HEK293 (cell line): ENCODE data around the gene PITPNB.

ENCODE experiments used
- CTCF ChIA-PET: fragments of 350-600 bp; formaldehyde crosslinking; extraction: SDS; loops from one replicate; lab custom pipeline; 2021; ENCODE audit warnings: antibody characterized with exemption; lab: Yijun Ruan, JAX
- POLR2A ChIA-PET: fragments of 300-600 bp; formaldehyde crosslinking; extraction: SDS; loops from one replicate; lab custom pipeline; 2020; ENCODE audit warnings: antibody characterized with exemption, inconsistent platforms; lab: Yijun Ruan, JAX
- H3K27ac ChIP-seq: fragments of 200-500 bp; sonication (Bioruptor generic); 2 replicates; pipeline ENCODE4 v1.5.1; 2014; ENCODE audit warnings: low read depth, low read length, control low read depth, inconsistent platforms; ENCODE audit errors: extremely low read depth
- H3K36me3 ChIP-seq, 2 experiments: fragments of 200-500 bp in 1 of 2; sonication (Bioruptor generic) in 1 of 2; 1 replicate in 1 of 2; 2 replicates in 1 of 2; pipeline ENCODE4 v1.5.1; 2014 to 2017; ENCODE audit warnings: inconsistent platforms in 2 of 2, low read length in 2 of 2; ENCODE audit not compliant: control insufficient read depth in 2 of 2, insufficient read depth in 1 of 2
- H3K4me1 ChIP-seq: fragments of 200-500 bp; sonication (Bioruptor generic); 2 replicates; pipeline ENCODE4 v1.5.1; 2014; ENCODE audit warnings: mild to moderate bottlenecking, low read length, inconsistent platforms; ENCODE audit not compliant: control insufficient read depth, insufficient read depth
- H3K4me3 ChIP-seq: 2 replicates; pipeline ENCODE4 v1.5.1; 2011; ENCODE audit warnings: low read depth, mild to moderate bottlenecking, control low read depth, low read length, moderate library complexity
- H3K9me3 ChIP-seq: fragments of 200-500 bp; sonication (Bioruptor generic); 2 replicates; pipeline ENCODE4 v1.5.1; 2014; ENCODE audit warnings: low read depth, low read length, inconsistent platforms; ENCODE audit not compliant: control insufficient read depth, insufficient read depth
- GFI1B ChIP-seq: fragments of 450-650 bp; formaldehyde crosslinking; IDR thresholded peaks from 2 replicates; pipeline ENCODE4 v1.5.1; 2016; ENCODE audit warnings: missing biosample characterization, missing genetic modification characterization
- GLIS2 ChIP-seq: fragments of 450-650 bp; formaldehyde crosslinking; IDR thresholded peaks from 2 replicates; pipeline ENCODE4 v1.5.1; 2016; ENCODE audit warnings: missing biosample characterization, missing genetic modification characterization
- KLF8 ChIP-seq: fragments of 450-650 bp; formaldehyde crosslinking; IDR thresholded peaks from 2 replicates; pipeline ENCODE4 v1.5.1; 2016; ENCODE audit warnings: missing biosample characterization, missing genetic modification characterization
- MEIS1 ChIP-seq: sonication (generic); formaldehyde crosslinking; IDR thresholded peaks from 2 replicates; pipeline ENCODE4 v1.8.1; 2022; ENCODE audit warnings: missing genetic modification reagents, mild to moderate bottlenecking, borderline replicate concordance
- MYNN ChIP-seq: fragments of 450-650 bp; formaldehyde crosslinking; IDR thresholded peaks from 2 replicates; pipeline ENCODE4 v1.5.1; 2016; ENCODE audit warnings: missing biosample characterization, missing genetic modification characterization, borderline replicate concordance
- SCRT1 ChIP-seq: fragments of 450-650 bp; formaldehyde crosslinking; IDR thresholded peaks from 2 replicates; pipeline ENCODE4 v1.5.1; 2016; ENCODE audit warnings: missing biosample characterization, missing genetic modification characterization, borderline replicate concordance
- SP3 ChIP-seq: fragments of 450-650 bp; formaldehyde crosslinking; IDR thresholded peaks from 2 replicates; pipeline ENCODE4 v1.5.1; 2016; ENCODE audit warnings: missing biosample characterization, missing genetic modification characterization
- ZBTB48 ChIP-seq: fragments of 450-650 bp; formaldehyde crosslinking; IDR thresholded peaks from 2 replicates; pipeline ENCODE4 v1.5.1; 2016; ENCODE audit warnings: missing biosample characterization, missing genetic modification characterization
- ZIC2 ChIP-seq: fragments of 450-650 bp; formaldehyde crosslinking; IDR thresholded peaks from 2 replicates; pipeline ENCODE4 v1.5.1; 2016; ENCODE audit warnings: missing biosample characterization, missing genetic modification characterization
- ZNF121 ChIP-seq: fragments of 450-650 bp; formaldehyde crosslinking; IDR thresholded peaks from 2 replicates; pipeline ENCODE4 v1.5.1; 2016; ENCODE audit warnings: missing biosample characterization, missing genetic modification characterization
- ZNF157 ChIP-seq: fragments of 450-650 bp; formaldehyde crosslinking; IDR thresholded peaks from 2 replicates; pipeline ENCODE4 v1.5.1; 2016; ENCODE audit warnings: missing biosample characterization, missing genetic modification characterization
- ZNF16 ChIP-seq: fragments of 450-650 bp; formaldehyde crosslinking; IDR thresholded peaks from 2 replicates; pipeline ENCODE4 v1.5.1; 2016; ENCODE audit warnings: low read depth, missing biosample characterization, missing genetic modification characterization
- ZNF324 ChIP-seq: fragments of 450-650 bp; formaldehyde crosslinking; IDR thresholded peaks from 2 replicates; pipeline ENCODE4 v1.5.1; 2016; ENCODE audit warnings: missing biosample characterization, missing genetic modification characterization
- ZNF350 ChIP-seq: fragments of 450-650 bp; formaldehyde crosslinking; IDR thresholded peaks from 2 replicates; pipeline ENCODE4 v1.5.0; 2017; ENCODE audit warnings: missing biosample characterization, mild to moderate bottlenecking, missing genetic modification characterization
- ZNF416 ChIP-seq: fragments of 450-650 bp; formaldehyde crosslinking; IDR thresholded peaks from 2 replicates; pipeline ENCODE4 v1.5.1; 2016; ENCODE audit warnings: missing biosample characterization, missing genetic modification characterization
- ZNF426 ChIP-seq: fragments of 450-650 bp; formaldehyde crosslinking; IDR thresholded peaks from 2 replicates; pipeline ENCODE4 v1.5.1; 2017; ENCODE audit warnings: missing biosample characterization, missing genetic modification characterization, mild to moderate bottlenecking, inconsistent platforms, moderate library complexity
- ZNF48 ChIP-seq: fragments of 450-650 bp; formaldehyde crosslinking; IDR thresholded peaks from 2 replicates; pipeline ENCODE4 v1.5.1; 2016; ENCODE audit warnings: missing biosample characterization, missing genetic modification characterization
- ZNF596 ChIP-seq: fragments of 450-650 bp; IDR thresholded peaks from 2 replicates; pipeline ENCODE4 v1.5.0; 2018; ENCODE audit warnings: missing biosample characterization, mild to moderate bottlenecking, missing genetic modification characterization, moderate library complexity
- ZNF776 ChIP-seq: fragments of 450-650 bp; formaldehyde crosslinking; IDR thresholded peaks from 2 replicates; pipeline ENCODE4 v1.5.0; 2017; ENCODE audit warnings: missing biosample characterization, missing genetic modification characterization, borderline replicate concordance
- ZNF792 ChIP-seq: fragments of 450-650 bp; formaldehyde crosslinking; IDR thresholded peaks from 2 replicates; pipeline ENCODE4 v1.5.1; 2016; ENCODE audit warnings: missing biosample characterization, missing genetic modification characterization
- TF ChIP-seq, protein P1 (sequence below): fragments of 450-650 bp; formaldehyde crosslinking; IDR thresholded peaks from 2 replicates; pipeline ENCODE4 v1.5.1; 2016; ENCODE audit warnings: missing biosample characterization, missing genetic modification characterization
- TF ChIP-seq, protein P2 (sequence below): fragments of 450-650 bp; formaldehyde crosslinking; IDR thresholded peaks from 2 replicates; pipeline ENCODE4 v1.5.1; 2016; ENCODE audit warnings: missing biosample characterization, missing genetic modification characterization
- TF ChIP-seq, protein P3 (sequence below): fragments of 450-650 bp; formaldehyde crosslinking; IDR thresholded peaks from 2 replicates; pipeline ENCODE4 v1.5.1; 2016; ENCODE audit warnings: missing biosample characterization, missing genetic modification characterization

The PITPNB gene

DNA sequence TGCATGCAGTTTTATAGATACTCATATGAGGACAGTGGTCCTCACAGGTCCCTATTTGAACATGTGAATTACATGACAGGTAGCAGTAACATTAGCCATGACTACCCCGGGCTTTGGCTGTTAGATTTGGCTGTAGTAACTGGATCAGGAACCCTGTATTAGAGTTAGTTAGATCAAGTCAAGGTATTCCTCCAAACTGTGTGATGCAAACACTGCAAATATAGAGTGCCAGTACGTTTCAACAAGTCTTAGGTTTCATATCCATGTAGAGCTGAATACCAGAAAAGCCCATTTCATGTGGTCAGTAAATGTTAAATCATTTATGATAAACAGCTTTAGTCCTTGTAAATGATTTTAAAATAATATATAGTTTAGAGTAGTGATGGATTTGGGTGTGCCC is 29.5 kb upstream of the PITPNB start:
- CTCF ChIA-PET: interaction anchor here (0.6 to 2.8 kb wide), 2 partner anchors 68 to 820 kb away, joined by 3 to 16 read pairs; no protein-coding TSS in a partner anchor
- no peak for TF ChIP-seq ZNF792 (tag by site-specific recombination)
- no peak for TF ChIP-seq ZBTB48 (tag by site-specific recombination)
- no peak for TF ChIP-seq MYNN
- H3K9me3 ChIP-seq: no peaks in the 10 kb centered on the region
- H3K4me1 ChIP-seq: peaks cover 2% of the 10 kb centered on the region
- H3K27ac ChIP-seq: no peak overlapping the region
- no peak overlapping the region for H3K4me3 ChIP-seq
- H3K36me3 ChIP-seq: no peaks in the 10 kb centered on the region
- POLR2A ChIA-PET: interaction anchor here (1.4 kb wide), 1 partner anchor 29 kb away, joined by 5 read pairs; the partner anchor contains the start of gene PITPNB

DNA sequence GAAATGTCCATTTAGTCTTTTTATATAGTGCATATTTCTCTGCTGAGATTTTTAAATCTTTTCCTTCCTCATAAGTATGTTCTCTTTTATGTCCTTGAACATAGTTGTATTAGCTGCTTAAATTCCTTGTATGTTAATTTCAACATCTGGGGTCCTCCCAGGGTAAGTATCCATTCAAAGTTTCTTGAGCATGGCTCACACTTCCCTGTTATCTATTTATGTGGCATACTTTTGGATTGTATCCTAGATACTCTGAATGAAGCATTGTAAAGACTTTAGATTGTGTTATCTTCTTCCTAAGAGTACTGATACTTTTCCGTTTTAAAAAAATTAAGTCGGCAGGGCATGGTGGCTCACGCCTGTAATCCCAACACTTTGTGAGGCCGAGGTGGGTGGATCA is 28.4 kb upstream of the PITPNB start:
- POLR2A ChIA-PET: no interaction called here
- Histone ChIP-seq H3K4me3 (no peak overlapping the region), H3K4me1 (peaks cover 2% of the 10 kb centered on the region), H3K27ac (no peak overlapping the region), H3K9me3 (no peaks in the 10 kb centered on the region), H3K36me3 (no peaks in the 10 kb centered on the region)
- CTCF ChIA-PET: interaction anchor here (0.6 to 2.8 kb wide), 3 partner anchors 67 to 1058 kb away, joined by 5 to 16 read pairs (median 6); no protein-coding TSS in a partner anchor
- TF ChIP-seq ZNF48 (tag by site-specific recombination) (no peak), SP3 (no peak), ZNF426 (tag by site-specific recombination) (no peak), MEIS1 (CRISPR knock-in tag) (no peak), ZNF157 (no peak), GFI1B (no peak), SCRT1 (tag by site-specific recombination) (no peak), ZNF350 (no peak), GLIS2 (no peak), ZNF792 (tag by site-specific recombination) (no peak), ZIC2 (no peak), KLF8 (tag by site-specific recombination) (no peak), ZNF596 (no peak), ZNF16 (tag by site-specific recombination) (no peak), ZNF416 (tag by site-specific recombination) (no peak), ZNF324 (tag by site-specific recombination) (no peak), ZBTB48 (tag by site-specific recombination) (no peak), ZNF776 (tag by site-specific recombination) (no peak)
- TF ChIP-seq, protein P1, sequence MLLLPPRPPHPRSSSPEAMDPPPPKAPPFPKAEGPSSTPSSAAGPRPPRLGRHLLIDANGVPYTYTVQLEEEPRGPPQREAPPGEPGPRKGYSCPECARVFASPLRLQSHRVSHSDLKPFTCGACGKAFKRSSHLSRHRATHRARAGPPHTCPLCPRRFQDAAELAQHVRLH (tag by site-specific recombination): no peak
- TF ChIP-seq, protein P2, sequence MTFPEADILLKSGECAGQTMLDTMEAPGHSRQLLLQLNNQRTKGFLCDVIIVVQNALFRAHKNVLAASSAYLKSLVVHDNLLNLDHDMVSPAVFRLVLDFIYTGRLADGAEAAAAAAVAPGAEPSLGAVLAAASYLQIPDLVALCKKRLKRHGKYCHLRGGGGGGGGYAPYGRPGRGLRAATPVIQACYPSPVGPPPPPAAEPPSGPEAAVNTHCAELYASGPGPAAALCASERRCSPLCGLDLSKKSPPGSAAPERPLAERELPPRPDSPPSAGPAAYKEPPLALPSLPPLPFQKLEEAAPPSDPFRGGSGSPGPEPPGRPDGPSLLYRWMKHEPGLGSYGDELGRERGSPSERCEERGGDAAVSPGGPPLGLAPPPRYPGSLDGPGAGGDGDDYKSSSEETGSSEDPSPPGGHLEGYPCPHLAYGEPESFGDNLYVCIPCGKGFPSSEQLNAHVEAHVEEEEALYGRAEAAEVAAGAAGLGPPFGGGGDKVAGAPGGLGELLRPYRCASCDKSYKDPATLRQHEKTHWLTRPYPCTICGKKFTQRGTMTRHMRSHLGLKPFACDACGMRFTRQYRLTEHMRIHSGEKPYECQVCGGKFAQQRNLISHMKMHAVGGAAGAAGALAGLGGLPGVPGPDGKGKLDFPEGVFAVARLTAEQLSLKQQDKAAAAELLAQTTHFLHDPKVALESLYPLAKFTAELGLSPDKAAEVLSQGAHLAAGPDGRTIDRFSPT (tag by site-specific recombination): no peak

DNA sequence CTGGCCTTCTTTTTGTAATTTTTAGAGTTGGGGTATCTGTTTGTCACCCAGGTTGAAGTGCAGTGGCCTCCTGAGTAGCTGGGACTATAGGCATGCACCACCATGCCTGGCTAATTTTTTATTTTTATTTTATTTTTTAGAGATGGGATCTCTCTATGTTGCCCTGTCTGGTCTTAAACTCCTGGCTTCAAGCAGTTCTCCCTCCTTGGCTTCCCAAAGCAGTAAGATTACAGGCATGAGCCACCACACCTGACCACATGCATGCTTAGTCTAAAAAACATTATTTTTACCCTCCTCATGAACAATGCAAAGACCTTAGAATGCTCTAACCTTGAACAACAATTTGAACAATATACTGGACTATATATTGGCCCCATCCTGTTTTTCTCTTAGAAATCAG is 22.1 kb upstream of the PITPNB start:
- H3K4me3 ChIP-seq: no peak overlapping the region
- TF ChIP-seq, protein P3, sequence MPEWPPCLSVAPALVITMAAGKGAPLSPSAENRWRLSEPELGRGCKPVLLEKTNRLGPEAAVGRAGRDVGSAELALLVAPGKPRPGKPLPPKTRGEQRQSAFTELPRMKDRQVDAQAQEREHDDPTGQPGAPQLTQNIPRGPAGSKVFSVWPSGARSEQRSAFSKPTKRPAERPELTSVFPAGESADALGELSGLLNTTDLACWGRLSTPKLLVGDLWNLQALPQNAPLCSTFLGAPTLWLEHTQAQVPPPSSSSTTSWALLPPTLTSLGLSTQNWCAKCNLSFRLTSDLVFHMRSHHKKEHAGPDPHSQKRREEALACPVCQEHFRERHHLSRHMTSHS: no peak
- peak; percentile 66; the same call in 1 of the 2 replicates for TF ChIP-seq ZNF121 (tag by site-specific recombination)
- POLR2A ChIA-PET: no interaction called here
- CTCF ChIA-PET: no interaction called here
- H3K4me1 ChIP-seq: no peaks in the 10 kb centered on the region; the same call in 1 of the 2 replicates
- H3K36me3 ChIP-seq: no peaks in the 10 kb centered on the region
- no peaks in the 10 kb centered on the region for H3K9me3 ChIP-seq
- H3K27ac ChIP-seq: no peak overlapping the region
